ENCODE measurements around the gene FARP1.

The FARP1 gene

GRCh38 chr13:98370261-98370660, 227.4 kb downstream of the FARP1 start:
- DNase-seq = no peak

GRCh38 chr13:98370806-98371515, 228.1 kb downstream of the FARP1 start:
- no peak for DNase-seq

- DNase-seq = no peak
Measured at GRCh38 chr13:98371516-98372023, 228.7 kb downstream of the FARP1 start.

- no peak for DNase-seq
Measured at GRCh38 chr13:98372876-98373275, 230.0 kb downstream of the FARP1 start.

- no peak for DNase-seq
Measured at GRCh38 chr13:98374750-98375149, 231.9 kb downstream of the FARP1 start.

DNA sequence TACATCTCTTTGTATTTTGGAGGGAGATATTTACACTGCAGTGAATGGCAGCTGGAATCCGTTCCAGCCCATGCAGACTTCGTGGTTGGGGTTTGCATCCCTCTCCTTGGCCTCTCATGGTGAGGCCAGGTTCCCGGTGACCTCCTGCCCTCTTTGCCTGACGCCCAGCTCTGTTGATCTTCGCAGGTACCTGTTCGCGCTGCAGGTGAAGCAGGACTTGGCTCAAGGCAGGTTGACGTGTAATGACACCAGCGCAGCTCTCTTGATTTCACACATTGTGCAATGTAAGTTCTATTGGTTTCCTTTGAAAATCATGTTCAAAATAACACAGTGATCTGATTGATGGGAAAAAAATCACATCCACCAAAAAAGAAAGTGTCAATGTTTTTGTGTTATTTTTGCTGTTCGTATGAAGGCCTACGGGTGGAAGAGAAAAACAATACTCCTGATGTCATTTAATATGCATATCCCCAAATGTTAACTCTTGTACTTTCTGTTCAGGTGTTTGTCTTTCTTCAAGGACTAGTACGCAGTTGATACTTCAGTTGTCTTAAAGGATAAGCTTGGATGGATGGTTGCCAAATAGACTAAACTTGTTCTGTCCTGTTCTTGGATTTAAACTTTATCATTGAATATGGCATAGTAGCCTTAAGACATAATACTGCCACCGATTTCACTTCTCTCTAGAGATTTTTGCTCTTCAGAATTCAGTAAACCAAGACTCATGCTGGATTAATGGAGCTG, 234.9 kb downstream of the FARP1 start:
- no peak for DNase-seq

DNA sequence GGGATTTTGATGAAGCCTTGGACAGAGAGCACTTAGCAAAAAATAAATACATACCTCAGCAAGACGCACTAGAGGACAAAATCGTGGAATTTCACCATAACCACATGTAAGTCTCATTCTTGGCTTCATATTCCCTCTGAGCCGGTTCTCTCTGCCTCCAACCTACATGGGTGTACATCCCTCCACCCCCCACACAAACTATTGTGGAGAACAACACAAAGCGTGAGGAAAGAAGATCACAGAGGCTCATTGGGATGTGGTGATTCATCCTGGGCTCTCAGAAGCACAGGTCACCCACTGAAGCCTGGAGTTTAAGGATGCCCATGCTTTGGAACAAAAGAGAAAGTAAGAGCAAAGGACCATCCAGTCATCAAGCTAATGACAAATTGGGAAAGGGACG, 241.8 kb downstream of the FARP1 start:
- no peak for DNase-seq

DNA sequence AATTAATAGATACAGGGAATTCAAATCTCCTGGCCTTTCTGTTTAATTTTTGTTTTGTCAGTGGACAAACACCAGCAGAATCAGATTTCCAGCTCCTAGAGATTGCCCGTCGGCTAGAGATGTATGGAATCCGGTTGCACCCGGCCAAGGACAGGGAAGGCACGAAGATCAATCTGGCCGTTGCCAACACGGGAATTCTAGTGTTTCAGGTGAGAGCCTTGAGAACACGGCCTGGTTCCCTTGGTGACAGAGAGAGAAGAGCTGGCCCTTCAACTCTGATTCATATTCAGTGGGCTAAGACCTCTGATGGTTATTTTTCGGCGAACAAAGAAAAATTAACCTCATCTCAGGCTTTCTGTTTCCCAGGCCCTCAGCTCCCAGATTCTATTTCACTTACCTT, 242.7 kb downstream of the FARP1 start:
- DNase-seq = no peak

GRCh38 chr13:98386637-98387036, 243.7 kb downstream of the FARP1 start:
- DNase-seq = no peak

DNA sequence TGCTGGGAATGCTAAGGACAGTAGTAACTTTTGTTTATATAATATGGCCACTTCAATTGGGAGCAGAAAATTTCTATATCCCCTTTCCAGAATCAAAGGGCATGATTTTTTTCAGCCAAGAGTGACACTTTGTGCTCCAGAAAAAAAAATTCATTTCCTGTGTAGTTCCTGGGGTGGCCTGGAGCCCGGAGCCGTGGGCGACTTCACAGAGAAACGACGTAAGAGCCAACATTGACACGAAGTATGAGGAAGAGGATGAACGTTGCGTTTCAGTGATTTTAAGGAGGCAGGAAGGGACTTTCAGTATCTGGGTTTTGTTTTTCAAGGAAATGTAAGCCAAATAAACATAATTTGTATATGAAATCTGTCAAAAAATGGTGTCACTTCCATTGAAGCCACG, 246.4 kb downstream of the FARP1 start:
- DNase-seq = no peak

DNA sequence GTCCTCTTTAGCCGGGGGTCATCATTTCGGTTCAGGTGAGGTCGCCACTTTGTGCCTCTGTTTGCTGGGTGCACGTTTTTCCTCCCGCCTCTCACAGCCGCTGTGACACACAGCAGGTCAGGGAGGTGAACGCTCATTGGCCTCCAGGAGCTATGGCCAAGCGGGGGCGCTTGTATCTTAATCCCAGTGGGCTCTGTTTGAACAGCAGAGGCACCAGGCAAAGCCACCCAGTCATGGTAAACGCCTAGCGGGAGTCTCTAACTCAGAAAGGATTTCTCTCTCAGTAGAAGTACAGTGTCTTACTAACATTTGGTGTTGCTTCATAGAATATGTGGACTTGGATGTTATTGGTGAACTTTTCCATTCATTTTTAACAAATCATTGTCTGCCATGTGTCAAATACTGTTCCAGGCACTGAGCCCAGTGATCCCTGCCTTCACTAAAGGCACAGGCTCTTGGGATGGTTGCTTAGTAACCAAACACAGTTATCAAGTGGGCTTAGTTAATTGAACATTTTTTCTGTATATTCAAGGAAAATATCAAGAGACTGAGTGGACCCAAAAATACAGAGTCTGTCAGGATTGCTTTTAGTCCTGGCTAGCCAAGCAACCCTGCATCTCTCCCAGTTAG, 247.3 kb downstream of the FARP1 start:
- no peak for DNase-seq

DNA sequence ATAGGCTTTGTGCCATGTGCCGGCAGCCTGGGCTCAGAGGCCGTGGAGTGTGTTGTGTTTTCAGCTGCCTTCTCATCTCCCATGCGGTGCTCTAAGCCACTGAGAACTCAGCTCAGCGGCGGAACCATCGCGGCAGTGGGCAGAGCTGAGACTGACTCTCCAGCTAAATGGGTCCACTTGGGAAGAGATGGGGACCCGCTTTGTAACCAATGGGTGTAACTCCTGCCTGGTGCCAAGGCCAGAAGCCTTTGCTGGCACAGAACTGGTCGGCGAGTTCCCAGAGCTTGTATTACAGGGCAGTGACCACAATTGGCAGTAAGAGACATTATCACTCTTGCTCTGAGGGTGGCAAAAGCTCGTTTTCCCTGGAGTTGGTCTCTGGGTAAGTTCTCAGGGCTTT, 251.0 kb downstream of the FARP1 start:
- no peak for DNase-seq

DNA sequence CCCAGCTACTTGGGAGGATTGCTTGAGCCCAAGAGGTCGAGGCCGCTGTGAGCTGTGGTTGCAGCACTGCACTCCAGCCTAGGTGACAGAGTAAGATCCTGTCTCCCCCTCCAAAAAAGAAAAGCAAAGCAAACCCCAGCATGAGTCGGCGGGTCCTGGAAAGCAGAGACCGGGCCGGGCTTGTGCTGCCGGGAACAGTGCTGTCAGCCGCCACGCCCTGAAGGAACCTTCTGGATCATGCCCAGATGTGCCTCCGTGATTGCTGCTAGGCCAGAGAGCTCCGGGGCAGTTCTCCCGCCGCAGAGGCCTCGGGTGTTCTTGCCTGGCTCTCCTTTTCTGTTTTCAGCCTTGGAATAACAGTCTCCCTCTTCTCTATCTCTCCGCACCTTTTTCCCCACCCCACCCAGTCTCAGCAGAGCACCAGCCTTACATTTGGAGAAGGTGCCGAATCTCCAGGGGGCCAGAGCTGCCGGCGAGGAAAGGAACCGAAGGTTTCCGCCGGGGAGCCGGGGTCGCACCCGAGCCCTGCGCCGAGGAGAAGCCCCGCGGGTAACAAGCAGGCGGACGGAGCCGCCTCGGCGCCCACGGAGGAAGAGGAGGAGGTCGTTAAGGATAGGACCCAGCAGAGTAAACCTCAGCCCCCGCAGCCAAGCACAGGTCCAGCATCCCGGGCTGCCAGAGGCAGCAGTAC, 252.1 kb downstream of the FARP1 start:
- no peak for DNase-seq

- no peak for DNase-seq
Measured at GRCh38 chr13:98396071-98396710, 253.3 kb downstream of the FARP1 start.

DNA sequence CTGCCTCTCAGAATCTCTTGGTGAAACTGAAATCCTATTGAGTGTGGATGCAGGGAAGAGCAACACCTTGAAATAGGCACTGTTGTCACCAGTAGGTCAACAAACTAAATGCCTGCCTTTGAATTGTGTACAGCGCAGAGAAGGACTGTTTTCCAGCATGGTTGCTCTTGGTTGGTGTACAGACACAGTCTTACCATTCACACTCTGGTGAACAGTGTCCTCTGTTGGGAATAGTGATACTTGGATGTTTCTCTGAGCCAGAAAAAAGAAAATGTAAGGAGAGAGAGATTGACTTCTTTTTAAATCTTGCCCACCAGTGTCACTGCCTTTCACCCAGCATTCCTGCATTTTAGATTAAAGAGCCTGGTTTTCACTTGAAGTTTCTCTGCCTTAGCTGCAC, 254.3 kb downstream of the FARP1 start:
- DNase-seq = no peak

DNA sequence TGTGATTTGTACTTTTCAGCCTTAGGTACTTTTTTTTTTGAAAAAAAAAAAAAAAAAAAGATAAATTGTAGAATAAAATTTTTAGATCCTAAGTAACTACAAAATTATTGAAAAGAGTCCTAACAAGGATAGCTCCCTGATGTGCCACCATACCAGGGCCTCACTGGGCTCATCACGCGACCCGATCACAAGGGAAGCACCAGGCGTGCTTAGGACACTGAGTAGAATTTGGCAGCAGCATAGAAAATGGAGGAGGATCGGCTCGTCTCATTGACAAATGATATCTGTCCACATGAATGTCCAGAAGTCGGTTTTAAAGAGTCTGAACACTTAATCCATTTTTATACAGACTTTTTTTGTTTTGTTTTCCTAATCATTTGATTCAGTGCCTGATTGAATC, 255.0 kb downstream of the FARP1 start:
- no peak for DNase-seq

GRCh38 chr13:98398581-98398980, 255.7 kb downstream of the FARP1 start:
- no peak for DNase-seq

DNA sequence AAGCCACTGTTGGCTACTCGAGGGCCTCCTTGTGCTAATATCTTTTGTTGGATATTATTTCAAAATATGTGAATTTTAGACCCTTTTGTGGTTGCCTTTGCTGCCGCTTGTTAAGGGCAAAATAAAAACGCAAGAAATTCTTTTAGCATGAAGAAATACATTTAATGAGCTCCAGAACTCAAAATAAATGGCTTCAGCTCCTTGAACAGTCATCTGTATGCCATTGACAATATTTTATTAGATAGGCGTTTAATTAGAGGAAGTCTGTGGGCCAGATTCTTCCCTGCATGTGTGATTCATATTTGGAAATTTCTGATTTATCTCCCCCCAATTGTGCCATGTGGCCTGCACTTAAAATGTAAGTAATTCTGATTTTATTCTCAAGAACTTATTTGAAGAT, 256.9 kb downstream of the FARP1 start:
- no peak for DNase-seq

DNA sequence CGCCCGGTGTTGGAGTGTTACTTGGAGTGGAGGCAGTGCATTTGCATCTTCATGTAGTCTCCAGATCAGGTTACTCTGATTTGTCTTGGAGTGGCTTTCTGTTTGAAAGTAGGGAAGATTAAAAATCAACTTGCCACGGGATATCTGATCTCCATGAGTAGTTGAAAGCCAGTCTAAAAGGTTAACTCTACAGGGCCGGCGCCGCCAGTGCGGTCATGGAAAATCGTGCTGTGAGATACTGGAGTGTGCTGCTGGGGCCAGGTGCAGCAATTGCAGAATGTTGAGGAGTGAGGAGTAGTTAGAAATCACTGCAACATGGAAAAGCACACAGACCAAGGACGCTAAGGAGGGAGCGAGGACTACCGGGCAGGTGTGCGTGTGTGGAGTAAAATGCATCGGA, 259.0 kb downstream of the FARP1 start:
- no peak for DNase-seq

GRCh38 chr13:98403076-98403475, 260.2 kb downstream of the FARP1 start:
- DNase-seq = no peak

DNA sequence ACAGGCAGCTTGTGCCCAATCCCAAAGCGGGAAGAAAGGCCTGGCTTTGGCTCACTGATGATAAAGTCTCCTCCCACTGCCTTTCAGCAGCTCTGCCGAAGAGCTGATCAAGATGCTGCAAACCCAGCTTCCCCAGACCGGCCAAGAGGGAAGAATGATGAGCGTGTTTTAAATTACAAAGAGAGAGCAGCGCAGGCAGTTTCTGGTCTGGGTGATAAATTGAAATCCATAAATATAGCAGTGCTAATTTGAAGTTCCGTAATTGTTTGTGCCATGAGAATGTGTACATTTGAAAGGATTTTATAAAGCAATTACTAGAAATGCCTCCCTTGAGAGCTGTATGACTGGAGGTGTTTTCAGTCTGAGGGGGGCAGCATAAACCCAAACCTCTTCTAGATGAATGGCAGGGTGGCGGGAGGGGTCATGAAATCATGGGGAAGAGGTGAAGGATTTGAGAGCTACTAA, 262.2 kb downstream of the FARP1 start:
- DNase-seq = no peak

DNA sequence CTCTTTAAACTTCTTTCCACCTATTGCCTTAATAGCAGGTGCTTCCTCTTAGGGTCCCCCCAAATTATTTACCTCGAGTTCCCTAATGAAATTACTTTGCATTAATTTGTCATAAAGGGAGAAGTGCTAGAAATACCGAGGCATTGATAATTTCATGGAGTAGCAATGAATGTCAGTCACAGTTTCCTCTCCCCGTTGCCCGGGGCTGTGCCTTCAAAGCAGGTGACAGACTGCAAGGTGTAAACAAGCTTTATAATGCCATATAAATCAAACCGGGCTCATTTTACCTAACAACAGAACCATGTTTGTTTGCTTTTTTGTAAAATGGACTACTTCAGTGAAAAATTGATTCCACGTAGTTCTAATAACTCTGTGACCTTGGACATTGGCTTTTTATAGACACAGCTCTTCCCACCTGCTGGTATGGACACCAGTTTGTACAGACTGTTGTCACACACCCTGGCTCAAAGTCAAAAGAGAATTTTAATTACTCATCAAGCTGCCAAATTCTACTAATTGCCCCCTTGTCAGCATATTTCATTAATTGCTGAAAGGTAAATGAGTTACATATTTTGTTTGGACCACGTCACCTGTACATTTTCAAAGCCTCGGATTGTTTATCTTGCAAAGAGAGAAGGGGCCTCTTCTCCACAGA, 262.9 kb downstream of the FARP1 start:
- no peak for DNase-seq
